Effector CD8-positive, alpha-beta T cell (primary cell): ENCODE results near the gene MDC1.
"Not testable (repeated sequence)": the region's sequence is repeated elsewhere in the genome, so short reads cannot be mapped to it uniquely, and the experiment has no call there.

Experiments
- DNase-seq: peaks from one replicate; lab custom pipeline; 2025; lab: John Stamatoyannopoulos, UW
- total RNA-seq, 4 experiments: gene quantifications; one replicate each; lab custom pipeline; 2026; lab: John Stamatoyannopoulos, UW

Gene MDC1, protein sequence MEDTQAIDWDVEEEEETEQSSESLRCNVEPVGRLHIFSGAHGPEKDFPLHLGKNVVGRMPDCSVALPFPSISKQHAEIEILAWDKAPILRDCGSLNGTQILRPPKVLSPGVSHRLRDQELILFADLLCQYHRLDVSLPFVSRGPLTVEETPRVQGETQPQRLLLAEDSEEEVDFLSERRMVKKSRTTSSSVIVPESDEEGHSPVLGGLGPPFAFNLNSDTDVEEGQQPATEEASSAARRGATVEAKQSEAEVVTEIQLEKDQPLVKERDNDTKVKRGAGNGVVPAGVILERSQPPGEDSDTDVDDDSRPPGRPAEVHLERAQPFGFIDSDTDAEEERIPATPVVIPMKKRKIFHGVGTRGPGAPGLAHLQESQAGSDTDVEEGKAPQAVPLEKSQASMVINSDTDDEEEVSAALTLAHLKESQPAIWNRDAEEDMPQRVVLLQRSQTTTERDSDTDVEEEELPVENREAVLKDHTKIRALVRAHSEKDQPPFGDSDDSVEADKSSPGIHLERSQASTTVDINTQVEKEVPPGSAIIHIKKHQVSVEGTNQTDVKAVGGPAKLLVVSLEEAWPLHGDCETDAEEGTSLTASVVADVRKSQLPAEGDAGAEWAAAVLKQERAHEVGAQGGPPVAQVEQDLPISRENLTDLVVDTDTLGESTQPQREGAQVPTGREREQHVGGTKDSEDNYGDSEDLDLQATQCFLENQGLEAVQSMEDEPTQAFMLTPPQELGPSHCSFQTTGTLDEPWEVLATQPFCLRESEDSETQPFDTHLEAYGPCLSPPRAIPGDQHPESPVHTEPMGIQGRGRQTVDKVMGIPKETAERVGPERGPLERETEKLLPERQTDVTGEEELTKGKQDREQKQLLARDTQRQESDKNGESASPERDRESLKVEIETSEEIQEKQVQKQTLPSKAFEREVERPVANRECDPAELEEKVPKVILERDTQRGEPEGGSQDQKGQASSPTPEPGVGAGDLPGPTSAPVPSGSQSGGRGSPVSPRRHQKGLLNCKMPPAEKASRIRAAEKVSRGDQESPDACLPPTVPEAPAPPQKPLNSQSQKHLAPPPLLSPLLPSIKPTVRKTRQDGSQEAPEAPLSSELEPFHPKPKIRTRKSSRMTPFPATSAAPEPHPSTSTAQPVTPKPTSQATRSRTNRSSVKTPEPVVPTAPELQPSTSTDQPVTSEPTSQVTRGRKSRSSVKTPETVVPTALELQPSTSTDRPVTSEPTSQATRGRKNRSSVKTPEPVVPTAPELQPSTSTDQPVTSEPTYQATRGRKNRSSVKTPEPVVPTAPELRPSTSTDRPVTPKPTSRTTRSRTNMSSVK (N-terminal part only)
- total RNA-seq, result 36.8 to 48.4 (median 42.5) reads per million in 4 experiments

DNA sequence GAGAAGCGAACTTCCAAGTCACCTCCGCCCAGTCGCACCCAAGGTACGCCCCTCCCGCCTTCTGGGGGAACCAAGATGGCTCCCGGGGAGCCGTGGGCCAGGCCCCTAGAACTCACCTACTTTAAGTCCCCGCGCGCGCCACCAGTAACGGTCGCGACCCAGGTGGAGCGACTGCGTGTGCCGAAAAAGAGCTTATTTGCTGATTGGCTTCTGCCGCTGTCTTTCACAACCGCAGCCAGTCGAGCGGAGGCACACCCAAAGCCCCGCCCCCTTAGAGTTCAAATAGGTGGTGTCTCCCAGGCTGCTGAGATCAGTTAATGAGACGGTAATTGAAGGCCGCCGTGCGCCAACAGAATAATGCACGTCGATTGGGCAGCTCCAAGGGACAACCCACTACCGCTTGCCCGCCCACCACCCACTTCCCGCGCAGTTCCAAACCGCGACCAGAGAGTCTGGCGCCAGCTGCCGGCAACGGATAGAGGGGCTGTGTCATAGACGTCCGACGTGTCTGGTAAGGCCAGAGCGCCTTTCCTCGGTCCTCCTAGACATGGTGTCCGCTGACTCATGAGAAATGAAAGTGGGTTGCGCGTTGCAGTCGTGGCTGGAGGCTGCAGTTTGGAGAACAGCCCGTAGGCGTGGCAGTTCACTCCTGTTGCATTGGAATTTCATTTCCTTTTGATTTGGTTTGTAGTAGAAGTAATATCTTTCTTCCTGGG lies at the start of gene MDC1:
Gene MDC1, minus strand, starts transcription at position 153 of the 716 bp plus-strand sequence. CDS start 2,106 bp downstream, outside the sequence.
- peak; percentile 98 for DNase-seq

DNA sequence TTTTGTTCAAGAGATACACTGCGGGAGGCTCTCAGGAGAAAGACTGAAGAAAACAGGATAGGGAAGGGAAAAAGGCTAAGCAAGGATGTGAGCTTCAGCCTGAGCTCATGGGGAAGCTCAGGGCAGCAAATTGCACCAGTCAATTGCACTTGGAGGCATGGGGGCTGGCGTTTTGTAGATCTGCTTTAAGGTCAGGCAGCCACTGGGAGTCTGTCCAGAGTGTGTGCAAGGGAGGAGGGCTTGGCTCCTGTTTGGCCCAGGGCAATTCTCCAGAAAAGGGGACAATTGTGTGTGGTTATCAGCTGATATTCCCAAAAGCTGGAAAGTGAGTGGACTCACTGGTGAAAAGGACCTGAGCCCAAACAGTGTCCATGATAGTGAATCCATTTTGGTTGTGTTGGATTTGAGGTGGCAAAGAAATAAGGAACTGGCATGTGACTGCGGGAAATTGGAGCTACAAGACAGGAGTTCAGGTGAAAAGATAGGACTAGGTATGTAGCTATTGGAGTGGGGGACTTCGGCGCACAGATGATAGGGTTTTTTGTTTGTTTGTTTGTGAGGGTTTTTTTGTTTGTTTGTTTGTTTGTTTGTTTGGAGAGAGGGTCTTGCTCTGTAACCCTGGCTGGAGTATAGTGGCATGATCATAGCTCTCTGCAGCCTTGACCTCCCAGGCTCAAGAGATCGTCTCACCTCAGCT lies 49.5 kb upstream of the MDC1 start:
- DNase-seq, result no peak

DNA sequence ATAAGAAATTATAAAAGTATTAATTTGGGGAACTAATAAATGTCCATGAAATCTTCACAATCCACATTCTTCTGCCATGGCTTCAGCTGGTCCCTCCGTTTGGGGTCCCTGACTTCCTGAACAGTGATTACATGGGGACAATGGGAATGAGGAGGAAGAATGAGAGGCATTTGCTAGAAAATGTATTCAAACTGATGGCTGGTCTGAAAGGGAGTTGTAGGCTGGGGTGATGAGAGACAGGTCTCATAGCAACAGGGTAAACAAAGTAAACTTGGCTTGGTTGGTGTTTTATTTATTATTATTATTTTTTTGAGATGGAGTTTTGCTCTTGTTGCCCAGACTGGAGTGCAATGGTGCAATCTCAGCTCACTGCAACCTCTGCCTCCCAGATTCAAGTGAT lies 48.4 kb upstream of the MDC1 start:
- DNase-seq, result not testable (repeated sequence)

DNA sequence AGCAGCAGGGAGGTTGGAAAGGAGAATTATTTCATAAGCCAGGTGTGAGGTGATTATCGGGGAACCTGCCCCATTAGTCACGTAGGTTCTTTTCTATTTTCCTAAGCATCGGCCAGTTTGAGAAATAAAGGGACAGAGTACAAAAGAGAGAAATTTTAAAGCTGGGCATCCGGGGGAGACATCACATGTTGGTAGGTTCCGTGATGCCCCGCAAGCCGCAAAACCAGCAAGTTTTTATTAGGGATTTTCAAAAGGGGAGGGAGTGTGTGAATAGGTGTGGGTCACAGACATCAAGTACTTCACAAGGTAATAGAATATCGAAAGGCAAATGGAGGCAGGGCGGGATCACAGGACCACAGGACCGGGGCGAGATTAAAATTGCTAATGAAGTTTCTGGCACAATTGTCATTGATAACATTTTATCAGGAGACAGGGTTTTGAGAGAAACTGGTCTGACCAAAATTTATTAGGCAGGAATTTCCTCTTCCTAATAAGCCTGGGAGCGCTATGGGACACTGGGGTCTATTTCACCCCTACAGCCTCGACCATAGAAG lies 47.5 kb upstream of the MDC1 start:
- not testable (repeated sequence) for DNase-seq

DNA sequence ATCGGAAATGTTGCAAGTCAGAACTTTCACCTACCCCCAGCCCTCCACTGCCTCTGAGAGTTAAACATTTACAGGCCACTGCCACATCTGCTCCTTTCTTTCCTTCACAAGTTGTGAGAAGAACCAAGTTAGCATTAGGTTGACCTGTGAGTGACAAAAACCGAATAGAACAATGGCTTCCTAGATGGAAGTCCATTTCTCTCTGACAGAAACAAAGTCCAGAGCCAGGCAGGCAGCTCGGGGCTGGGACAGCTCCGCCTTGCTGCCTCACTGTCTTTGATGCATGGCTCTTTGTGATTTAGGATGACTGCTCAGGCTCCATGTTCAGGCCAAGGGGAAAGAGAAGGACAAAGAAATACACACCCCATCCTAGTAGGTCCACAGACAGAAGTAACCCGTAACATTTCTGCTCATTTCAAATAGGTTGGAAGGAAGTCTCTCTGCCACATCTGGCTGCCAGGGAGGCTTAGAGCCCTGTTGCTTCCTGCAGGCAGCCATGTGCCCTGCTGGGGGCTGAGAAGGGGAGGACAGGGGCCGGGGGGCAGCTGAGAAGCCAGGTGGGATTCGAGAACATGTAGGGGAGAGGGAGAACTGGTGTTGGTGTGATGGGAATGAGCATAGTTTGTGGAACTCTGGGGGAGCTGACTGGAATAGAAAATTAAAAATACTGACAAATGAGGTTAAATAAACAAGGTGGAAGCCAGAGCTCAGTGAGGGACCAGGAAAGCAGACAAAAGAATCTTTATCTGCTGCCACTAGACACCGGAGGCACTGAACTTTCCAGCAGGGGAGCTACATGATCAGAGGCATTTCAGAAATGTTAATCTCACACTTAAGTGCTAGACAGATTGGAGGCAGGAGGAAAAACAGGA lies 46.8 kb upstream of the MDC1 start:
- no peak for DNase-seq

DNA sequence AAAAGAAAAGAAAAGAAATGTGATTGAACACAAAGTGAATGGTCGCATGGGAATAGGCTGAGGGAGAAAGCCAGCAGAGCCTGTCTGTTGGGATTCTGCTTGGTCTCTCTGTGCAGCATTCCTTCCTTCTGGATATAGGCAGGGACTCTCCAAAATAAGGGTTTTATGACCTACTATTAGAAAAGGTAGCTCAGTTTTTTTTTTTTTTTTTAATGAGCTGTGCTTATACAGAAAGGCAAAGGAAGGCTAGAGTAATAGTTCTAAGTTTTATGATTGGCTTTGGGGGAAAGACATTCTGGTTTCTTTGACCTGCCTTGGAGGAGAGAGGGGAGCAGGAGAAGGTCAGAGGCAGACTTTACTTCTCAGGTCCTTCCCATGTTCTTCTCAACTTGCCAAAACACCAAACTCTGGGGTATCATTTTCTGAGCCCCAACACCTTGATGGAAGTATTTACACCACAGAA lies 46.1 kb upstream of the MDC1 start:
- no peak for DNase-seq

DNA sequence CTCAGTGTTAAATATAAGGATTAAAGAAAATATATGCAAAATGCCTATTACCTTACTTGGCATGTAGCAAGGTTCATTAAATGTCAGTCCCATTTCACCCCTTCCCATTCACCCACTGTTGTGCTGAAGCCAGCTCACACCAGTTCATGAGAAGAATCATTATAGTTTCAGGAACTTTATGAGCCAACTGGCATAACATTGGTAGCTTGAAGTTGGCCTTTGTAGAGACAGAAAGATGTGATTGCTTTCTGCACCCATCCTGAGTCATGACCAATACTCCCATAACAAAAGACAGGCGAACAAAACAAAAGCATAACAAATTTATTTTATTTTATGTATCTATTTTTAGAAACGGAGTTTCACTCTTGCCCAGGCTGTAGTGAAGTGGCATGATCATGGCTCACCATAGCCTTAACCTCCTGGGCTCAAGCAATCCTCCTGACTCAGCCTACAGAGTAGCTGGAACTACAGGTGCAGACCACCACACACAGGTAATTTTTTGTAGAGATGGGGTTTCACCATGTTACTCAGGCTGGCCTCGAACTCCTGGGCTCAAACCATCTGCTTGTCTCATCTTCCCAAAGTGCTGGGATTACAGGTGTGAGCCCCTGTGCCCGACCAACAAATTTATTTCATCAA lies 44.8 kb upstream of the MDC1 start:
- DNase-seq, result no peak

DNA sequence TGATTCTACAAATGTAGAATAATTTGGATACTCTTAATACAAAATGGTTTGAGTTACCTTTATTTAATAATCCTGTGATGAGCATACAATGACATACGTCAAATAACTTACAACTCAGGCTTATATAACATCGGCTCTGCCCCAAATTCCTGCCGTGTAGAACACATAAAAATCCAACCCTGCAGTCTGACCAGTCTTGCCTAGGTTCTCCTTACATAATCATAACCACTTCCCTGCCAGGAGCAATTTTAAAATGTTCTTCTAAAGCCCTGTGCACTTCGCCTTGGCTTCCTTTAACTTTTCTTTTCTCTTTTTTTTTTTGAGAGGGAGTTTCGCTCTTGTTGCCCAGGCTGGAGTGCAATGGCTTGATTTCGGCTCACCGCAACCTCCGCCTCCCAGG lies 43.5 kb upstream of the MDC1 start:
- DNase-seq, result no peak

DNA sequence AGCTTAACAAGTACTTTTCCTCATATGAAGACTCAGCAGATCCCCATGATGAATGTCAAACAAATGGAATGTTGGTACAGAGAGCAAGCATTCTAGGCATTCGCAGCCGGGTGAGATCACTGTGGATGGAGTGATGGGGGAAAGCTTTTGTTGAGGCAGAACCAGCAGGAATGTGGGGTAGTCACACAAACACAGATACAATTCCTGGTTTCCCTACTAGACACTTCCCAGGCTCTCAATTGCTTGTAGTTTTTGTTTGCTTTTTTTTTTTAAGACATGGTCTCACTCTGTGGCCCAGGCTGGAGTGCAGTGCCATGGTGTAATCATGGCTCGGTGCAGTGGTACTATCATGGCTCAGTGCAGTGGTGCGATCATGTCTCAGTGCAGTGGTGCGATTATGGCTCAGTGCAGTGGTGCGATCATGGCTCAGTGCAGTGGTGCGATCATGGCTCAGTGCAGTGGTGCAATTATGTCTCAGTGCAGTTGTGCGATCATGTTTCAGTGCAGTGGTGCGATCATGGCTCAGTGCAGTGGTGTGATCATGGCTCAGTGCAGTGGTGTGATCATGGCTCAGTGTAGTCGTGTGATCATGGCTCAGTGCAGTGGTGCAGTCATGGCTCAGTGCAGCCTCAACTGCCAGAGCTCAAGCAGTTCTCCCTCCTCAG lies 42.6 kb upstream of the MDC1 start:
- no peak for DNase-seq

DNA sequence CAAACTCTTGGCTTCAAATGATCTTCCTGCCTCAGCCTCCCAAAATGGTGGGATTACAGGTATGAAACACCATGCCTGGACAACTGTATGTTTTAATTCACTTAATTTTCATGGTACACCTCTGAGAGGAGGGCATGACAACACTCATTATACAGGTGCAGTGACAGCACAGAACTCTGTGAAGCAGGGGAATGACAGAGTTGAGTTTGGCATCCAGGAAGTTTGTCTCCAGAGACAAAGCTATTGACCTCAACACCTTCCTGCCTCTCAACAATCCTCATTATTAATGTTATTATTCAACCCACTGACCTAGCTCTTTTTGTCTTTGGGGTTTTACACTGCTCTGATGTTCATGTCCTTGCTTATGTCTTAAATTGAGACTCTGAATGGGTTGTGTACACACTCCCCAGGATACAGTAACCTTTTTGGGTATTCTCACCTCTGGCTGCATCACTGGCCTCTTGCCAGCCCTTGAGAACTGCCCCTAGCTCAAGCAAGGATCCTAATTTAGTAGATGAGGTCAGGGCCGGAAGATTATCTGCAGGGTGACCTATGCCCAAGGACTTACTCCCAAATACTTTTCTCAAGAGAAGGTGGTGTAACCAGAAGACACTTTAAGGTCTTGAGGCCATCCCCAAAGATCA lies 40.3 kb upstream of the MDC1 start:
- no peak for DNase-seq

DNA sequence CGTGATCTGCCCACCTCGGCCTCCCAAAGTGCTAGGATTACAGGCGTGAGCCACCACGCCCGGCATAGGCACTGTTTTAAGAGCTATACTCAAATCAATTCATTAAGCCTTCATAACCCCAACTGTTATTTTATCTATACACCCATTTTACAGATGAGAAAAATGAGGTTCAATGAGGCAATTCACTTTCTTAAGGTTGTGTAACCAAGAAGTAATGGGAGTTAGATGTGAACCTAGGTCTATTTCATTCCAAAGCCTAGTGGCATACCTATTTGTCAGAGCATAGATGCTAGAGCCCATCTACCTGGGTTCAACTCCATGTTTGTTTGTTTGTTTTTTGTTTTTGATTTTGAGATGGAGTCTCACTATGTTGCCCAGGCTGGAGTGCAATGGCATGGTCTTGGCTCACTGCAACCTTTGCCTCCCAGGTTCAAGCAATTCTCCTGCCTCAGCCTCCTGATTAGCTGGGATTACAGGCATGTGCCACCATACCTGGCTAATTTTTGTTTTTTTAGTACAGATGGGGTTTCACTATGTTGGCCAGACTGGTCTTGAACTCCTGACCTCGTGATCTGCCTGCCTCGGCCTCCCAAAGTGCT lies 39.4 kb upstream of the MDC1 start:
- DNase-seq, result not testable (repeated sequence)

DNA sequence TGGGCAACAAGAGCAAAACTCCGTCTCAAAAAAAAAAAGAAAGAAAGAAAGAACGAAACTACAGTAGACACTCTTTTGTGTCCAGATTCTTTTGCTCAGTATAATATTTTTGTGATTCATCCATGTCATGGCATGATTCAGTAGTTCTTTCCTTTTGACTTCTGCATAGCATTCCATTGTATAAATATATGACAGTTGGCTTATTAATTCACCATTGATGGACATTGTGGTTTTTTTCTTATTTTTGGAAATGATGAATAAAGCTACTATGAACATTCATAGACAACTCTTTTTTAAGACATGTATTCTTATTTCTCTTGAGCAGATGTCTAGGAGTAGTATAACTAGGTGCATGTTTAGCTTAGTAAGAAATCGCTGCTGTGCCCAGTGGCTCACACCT lies 37.5 kb upstream of the MDC1 start:
- DNase-seq, result no peak

DNA sequence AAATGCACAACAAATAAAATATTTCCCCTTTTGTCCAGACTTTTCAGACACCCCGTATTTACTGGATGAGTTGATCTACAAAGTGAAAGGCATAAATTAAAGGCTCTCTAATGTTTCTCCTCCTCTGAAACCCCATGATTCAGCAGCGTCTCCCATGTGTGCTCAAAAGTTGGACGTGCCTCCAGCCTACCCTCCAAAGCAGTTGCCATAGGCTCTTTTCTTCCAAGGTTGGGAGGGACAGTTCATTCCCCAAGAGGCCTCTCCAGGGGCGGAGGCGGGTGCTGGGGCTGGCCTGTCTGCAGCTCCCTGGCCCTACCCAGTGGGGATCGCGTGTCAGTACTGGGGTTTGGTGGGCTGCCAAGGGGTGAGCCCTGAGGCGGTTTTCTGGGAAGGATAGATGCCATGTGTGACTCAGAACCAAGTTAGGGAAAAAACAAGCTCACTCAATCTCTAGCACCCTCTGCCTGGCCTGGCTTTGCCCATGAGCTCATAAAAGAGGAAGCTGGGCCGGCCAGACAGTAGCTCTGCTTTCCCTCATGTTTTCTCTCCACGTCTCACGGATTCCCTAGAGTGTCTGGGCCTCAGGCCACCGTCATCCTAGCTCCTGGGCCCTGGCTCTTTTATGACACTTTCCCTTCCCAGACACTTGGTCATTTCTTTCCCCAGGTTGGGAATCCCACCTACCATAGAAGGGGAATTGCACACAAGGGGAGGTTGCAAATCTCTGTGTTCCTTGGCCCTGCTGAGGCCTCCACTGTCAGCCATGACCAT lies 35.3 kb upstream of the MDC1 start:
- DNase-seq, result no peak

DNA sequence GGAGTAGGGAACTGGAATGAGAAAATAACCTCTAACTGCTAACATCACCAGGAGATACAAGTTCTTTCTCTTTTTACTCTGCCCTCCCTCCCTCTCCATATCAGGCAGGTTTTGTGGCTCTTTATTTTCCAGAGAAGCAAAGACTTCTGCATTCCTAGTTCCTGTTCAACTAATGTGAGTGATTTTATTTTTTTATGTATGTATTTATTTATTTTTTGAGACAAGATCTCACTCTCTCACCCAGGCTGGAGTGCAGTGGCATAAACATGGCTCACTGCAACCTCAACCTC lies 33.2 kb upstream of the MDC1 start:
- no peak for DNase-seq

DNA sequence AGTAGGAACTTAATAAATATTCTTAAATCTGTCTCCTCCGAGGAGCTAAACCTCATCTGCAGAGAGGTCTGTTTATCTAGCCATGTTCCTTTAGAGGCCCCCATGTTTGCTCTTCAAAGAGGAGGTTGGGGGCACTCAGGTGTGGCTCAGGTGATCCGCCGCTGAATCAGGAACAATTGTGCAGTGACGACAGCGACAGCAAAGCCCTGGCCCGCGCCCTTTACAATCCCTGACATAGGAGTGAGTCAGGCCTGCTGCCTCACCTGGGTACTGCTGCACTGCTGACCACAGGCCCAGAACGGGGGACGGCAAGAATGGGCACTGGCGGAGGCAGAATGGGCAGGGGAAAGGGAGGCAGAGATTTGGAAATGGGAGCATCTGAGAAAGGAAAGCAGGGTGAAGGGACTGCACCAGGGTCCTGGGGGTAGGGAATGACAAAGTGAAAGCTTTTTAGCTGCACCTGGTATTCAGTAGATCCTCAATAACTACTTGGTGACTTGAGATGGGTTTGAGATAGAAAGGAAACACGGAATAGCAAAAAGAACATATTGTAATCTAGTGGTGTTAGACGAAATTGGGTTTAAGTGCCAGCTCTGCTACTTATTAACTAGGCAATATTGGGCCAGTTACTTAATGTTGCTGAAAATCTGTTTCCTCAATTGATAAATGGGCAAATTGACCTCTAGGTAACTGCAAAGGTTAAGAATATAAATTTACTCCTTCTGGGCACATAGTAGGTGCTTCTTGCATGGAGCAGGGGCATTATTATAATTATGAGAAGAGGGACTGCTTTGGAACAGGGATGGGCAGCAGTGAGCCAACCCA lies 32.7 kb upstream of the MDC1 start:
- DNase-seq, result no peak
